NB4 (cell line): ENCODE data around the gene GADD45A.
"Not testable (repeated sequence)": the region's sequence is repeated elsewhere in the genome, so short reads cannot be mapped to it uniquely, and the experiment has no call there.

Experiments
- DNase-seq: peaks from one replicate; pipeline ENCODE4 v3.0.0; 2010; ENCODE audit warnings: low read depth
- H3K4me3 ChIP-seq: one replicate; pipeline ENCODE4 v1.5.1; 2011; ENCODE audit warnings: mild to moderate bottlenecking, low read depth, low read length, moderate library complexity
- CTCF ChIP-seq: IDR thresholded peaks from one replicate; pipeline ENCODE4 v1.5.1; 2012; ENCODE audit warnings: low read depth, low read length
- MAX ChIP-seq: IDR thresholded peaks from 2 replicates; pipeline ENCODE4 v1.6.1; 2011; ENCODE audit warnings: low read depth, low read length
- MYC ChIP-seq: IDR thresholded peaks from 2 replicates; pipeline ENCODE4 v1.6.1; 2011; ENCODE audit warnings: low read depth, low read length
- POLR2A ChIP-seq: IDR thresholded peaks from 2 replicates; pipeline ENCODE4 v1.6.1; 2011; ENCODE audit warnings: mild to moderate bottlenecking; ENCODE audit not compliant: insufficient read length; ENCODE audit errors: extremely low read depth

Gene GADD45A

GRCh38 chr1:67651031-67651430 is 34.0 kb upstream of the GADD45A start:
- no peak overlapping the region for H3K4me3 ChIP-seq
- DNase-seq: no peak
- no peak for TF ChIP-seq CTCF
- no peak for TF ChIP-seq MYC
- no peak for TF ChIP-seq POLR2A
- TF ChIP-seq MAX: no peak

- TF ChIP-seq MAX (no peak), POLR2A (no peak), MYC (no peak), CTCF (no peak)
- peak; percentile 6 for DNase-seq
- H3K4me3 ChIP-seq: no peak overlapping the region
These were observed 32.2 kb upstream of the GADD45A start for GRCh38 chr1:67652800-67653199.

GRCh38 chr1:67653304-67653703 is 31.7 kb upstream of the GADD45A start:
- TF ChIP-seq POLR2A (no peak), MAX (no peak), MYC (no peak), CTCF (no peak)
- no peak overlapping the region for H3K4me3 ChIP-seq
- DNase-seq: no peak

- TF ChIP-seq MAX (no peak), MYC (no peak), POLR2A (no peak), CTCF (no peak)
- DNase-seq: no peak
- no peak overlapping the region for H3K4me3 ChIP-seq
These were observed 29.4 kb upstream of the GADD45A start for GRCh38 chr1:67655581-67655980.

- not testable (repeated sequence) for DNase-seq, H3K4me3 ChIP-seq
These were observed 27.8 kb upstream of the GADD45A start for GRCh38 chr1:67657152-67657551.

- no peak for DNase-seq
- H3K4me3 ChIP-seq: no peak overlapping the region
- TF ChIP-seq MAX (no peak), MYC (no peak), POLR2A (no peak), CTCF (no peak)
These were observed 25.8 kb upstream of the GADD45A start for GRCh38 chr1:67659229-67659628.
